ENCODE data around the gene RALA.

Gene RALA

GRCh38 chr7:39615350-39615975 is 7.9 kb upstream of the RALA start:
- no peak for TF ChIP-seq CTCF (IDR thresholded peaks at IDR 0.05)
- H3K36me3 Mint-ChIP-seq (ENCODE audit: low read depth) = no peaks in the 10 kb centered on the region
- H3K4me3 Mint-ChIP-seq = no peak overlapping the region
- no peak overlapping the region for H3K27ac Mint-ChIP-seq
- no peaks in the 10 kb centered on the region for H3K9me3 Mint-ChIP-seq
- DNase-seq = no peak
- peaks cover 24% of the 10 kb centered on the region for H3K27me3 Mint-ChIP-seq (ENCODE audit: low read depth, poor library complexity)
- H3K4me1 Mint-ChIP-seq = peaks cover 4% of the 10 kb centered on the region

- Mint-ChIP-seq H3K9me3 (no peaks in the 10 kb centered on the region), H3K27me3 (ENCODE audit: low read depth, poor library complexity) (peaks cover 19% of the 10 kb centered on the region), H3K36me3 (ENCODE audit: low read depth) (no peaks in the 10 kb centered on the region), H3K27ac (no peak overlapping the region), H3K4me3 (no peak overlapping the region), H3K4me1 (peaks cover 4% of the 10 kb centered on the region)
- no peak for DNase-seq
- TF ChIP-seq CTCF (IDR thresholded peaks at IDR 0.05) = no peak
These were observed 7.2 kb upstream of the RALA start for GRCh38 chr7:39616138-39616537.

- Mint-ChIP-seq H3K27me3 (ENCODE audit: low read depth, poor library complexity) (peaks cover 19% of the 10 kb centered on the region), H3K36me3 (ENCODE audit: low read depth) (no peaks in the 10 kb centered on the region), H3K4me1 (peaks cover 8% of the 10 kb centered on the region), H3K4me3 (no peak overlapping the region), H3K9me3 (no peaks in the 10 kb centered on the region), H3K27ac (no peak overlapping the region)
- TF ChIP-seq CTCF (IDR thresholded peaks at IDR 0.05) = no peak
- no peak for DNase-seq
These were observed 6.4 kb upstream of the RALA start for GRCh38 chr7:39617005-39617404.

GRCh38 chr7:39618868-39619267 is 4.5 kb upstream of the RALA start:
- peaks cover 14% of the 10 kb centered on the region for H3K27me3 Mint-ChIP-seq (ENCODE audit: low read depth, poor library complexity)
- TF ChIP-seq CTCF (IDR thresholded peaks at IDR 0.05) = no peak
- H3K9me3 Mint-ChIP-seq = no peaks in the 10 kb centered on the region
- DNase-seq = no peak
- H3K36me3 Mint-ChIP-seq (ENCODE audit: low read depth) = no peaks in the 10 kb centered on the region
- H3K4me3 Mint-ChIP-seq = no peak overlapping the region
- H3K4me1 Mint-ChIP-seq = peaks cover 12% of the 10 kb centered on the region
- no peak overlapping the region for H3K27ac Mint-ChIP-seq

- TF ChIP-seq CTCF (IDR thresholded peaks at IDR 0.05) = no peak
- Mint-ChIP-seq H3K4me1 (peaks cover 27% of the 10 kb centered on the region), H3K4me3 (no peak overlapping the region), H3K9me3 (no peaks in the 10 kb centered on the region), H3K36me3 (ENCODE audit: low read depth) (no peaks in the 10 kb centered on the region), H3K27me3 (ENCODE audit: low read depth, poor library complexity) (peaks cover 13% of the 10 kb centered on the region), H3K27ac (no peak overlapping the region)
- DNase-seq = no peak
These were observed 2.9 kb upstream of the RALA start for GRCh38 chr7:39620486-39620885.

- no peak for DNase-seq
- peaks cover 13% of the 10 kb centered on the region for H3K27me3 Mint-ChIP-seq (ENCODE audit: low read depth, poor library complexity)
- TF ChIP-seq CTCF (IDR thresholded peaks at IDR 0.05) = no peak
- no peaks in the 10 kb centered on the region for H3K9me3 Mint-ChIP-seq
- H3K27ac Mint-ChIP-seq = no peak overlapping the region
- no peaks in the 10 kb centered on the region for H3K36me3 Mint-ChIP-seq (ENCODE audit: low read depth)
- no peak overlapping the region for H3K4me3 Mint-ChIP-seq
- H3K4me1 Mint-ChIP-seq = peaks cover 34% of the 10 kb centered on the region
These were observed 2.1 kb upstream of the RALA start for GRCh38 chr7:39621261-39621660.
